Lung (tissue), 12 donors: Measurements from ENCODE around the gene REXO1. TPM values are rescaled to one million over a fixed set of nuclear protein-coding genes. Genes with fewer than 3 reads are reported as not detected.

Experiments
- ATAC-seq: fragments of 200-7000 bp; cut with Tn5 transposase; one replicate; pipeline ENCODE4 v1.9.1; 2020; ENCODE audit warnings: moderate number of reproducible peaks; ENCODE audit not compliant: insufficient read depth, low FRiP score
- DNase-seq, 3 donors: peaks; one replicate each; pipeline ENCODE4 v3.0.0-alpha.2; 2013 to 2017
- H3K27ac ChIP-seq, 2 donors: one replicate each; pipeline ENCODE4 v1.5.1; 2013; ENCODE audit warnings: mild to moderate bottlenecking in 2 of 2, moderate library complexity in 2 of 2, control low read depth in 1 of 2, inconsistent platforms in 1 of 2, low read depth in 1 of 2, low read length in 1 of 2
- H3K27me3 ChIP-seq, 3 donors: one replicate each; pipeline ENCODE4 v1.5.1; 2013; ENCODE audit warnings: low read length in 2 of 3; ENCODE audit not compliant: control insufficient read depth in 3 of 3, insufficient read depth in 3 of 3
- H3K36me3 ChIP-seq, 4 donors: one replicate each; pipeline ENCODE4 v1.5.1; 2013; ENCODE audit warnings: low read length in 4 of 4, mild to moderate bottlenecking in 1 of 4, moderate library complexity in 1 of 4; ENCODE audit not compliant: control insufficient read depth in 4 of 4, insufficient read depth in 4 of 4
- H3K4me1 ChIP-seq, 5 donors: one replicate each; pipeline ENCODE4 v1.5.1; 2013; ENCODE audit warnings: low read length in 5 of 5, mild to moderate bottlenecking in 2 of 5, moderate library complexity in 1 of 5; ENCODE audit not compliant: control insufficient read depth in 5 of 5, insufficient read depth in 5 of 5
- H3K4me3 ChIP-seq: one replicate; pipeline ENCODE4 v1.5.1; 2013; ENCODE audit warnings: mild to moderate bottlenecking, control low read depth, moderate library complexity
- H3K9ac ChIP-seq, 2 donors: one replicate each; pipeline ENCODE4 v1.5.1; 2013; ENCODE audit warnings: low read length in 2 of 2, control low read depth in 1 of 2; ENCODE audit not compliant: insufficient read depth in 1 of 2
- H3K9me3 ChIP-seq, 4 donors: one replicate each; pipeline ENCODE4 v1.5.1; 2013; ENCODE audit warnings: low read length in 3 of 4, mild to moderate bottlenecking in 1 of 4, moderate library complexity in 1 of 4; ENCODE audit not compliant: control insufficient read depth in 4 of 4, insufficient read depth in 3 of 4
- WGBS, 2 donors: extraction: QIAGEN DNeasy Blood & Tissue Kit; methylation state at CpG; one replicate each; pipeline ENCODE4 v1.1.7; 2013; 5-methylcytosine and 5-hydroxymethylcytosine counted together
- polyA plus RNA-seq, 2 donors: library from polyadenylated mRNA; stranded (reverse); fragments of 200-250 nt; gene quantifications; one replicate each; pipeline ENCODE4 v1.2.1, GENCODE V29; 2013
- total RNA-seq, 2 donors: library from RNA; depleted of rRNA in 1 of 2; stranded (reverse); fragments of >200 nt in 1 of 2; gene quantifications; one replicate each; pipeline ENCODE4 v1.2.1, GENCODE V29; 2014 to 2021
- TF ChIP-seq, protein P1 (sequence below): IDR thresholded peaks from 2 replicates; pipeline ENCODE4 v1.5.1; 2012; ENCODE audit warnings: mild to moderate bottlenecking; ENCODE audit errors: control extremely low read depth, extremely low read depth
- donor health status: control.
- donor health status: control.
- donor health status: Bipolar disorder and iron deficiency.
- donor health status: healthy.
- donor health status: DM: yes; HTN: yes; CAD: no.

Gene REXO1
- total and polyA plus RNA-seq, 4 donors = 15.6 to 40.3 (median 27.2) TPM

DNA sequence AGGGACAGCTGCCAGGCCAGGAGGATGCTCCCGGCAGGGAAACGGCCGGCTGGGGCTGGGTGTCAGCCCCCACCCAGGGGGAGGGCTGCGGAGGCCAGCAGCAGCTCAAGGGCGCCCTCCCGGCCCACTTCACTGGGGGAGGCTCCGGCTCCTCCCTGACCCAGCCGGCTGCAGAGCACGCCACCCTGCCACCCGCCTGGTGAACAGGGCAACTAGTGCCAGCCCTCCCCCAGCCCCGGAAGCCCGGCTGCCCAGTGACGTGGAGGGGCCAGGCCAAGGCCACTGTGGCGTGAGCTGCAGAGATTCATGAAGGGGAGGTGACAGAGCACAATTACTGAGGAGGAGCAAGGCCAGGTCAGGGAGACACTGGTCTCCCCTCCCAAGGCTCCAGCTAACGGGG, 14.7 kb downstream of the REXO1 start:
- no peak for ATAC-seq

DNA sequence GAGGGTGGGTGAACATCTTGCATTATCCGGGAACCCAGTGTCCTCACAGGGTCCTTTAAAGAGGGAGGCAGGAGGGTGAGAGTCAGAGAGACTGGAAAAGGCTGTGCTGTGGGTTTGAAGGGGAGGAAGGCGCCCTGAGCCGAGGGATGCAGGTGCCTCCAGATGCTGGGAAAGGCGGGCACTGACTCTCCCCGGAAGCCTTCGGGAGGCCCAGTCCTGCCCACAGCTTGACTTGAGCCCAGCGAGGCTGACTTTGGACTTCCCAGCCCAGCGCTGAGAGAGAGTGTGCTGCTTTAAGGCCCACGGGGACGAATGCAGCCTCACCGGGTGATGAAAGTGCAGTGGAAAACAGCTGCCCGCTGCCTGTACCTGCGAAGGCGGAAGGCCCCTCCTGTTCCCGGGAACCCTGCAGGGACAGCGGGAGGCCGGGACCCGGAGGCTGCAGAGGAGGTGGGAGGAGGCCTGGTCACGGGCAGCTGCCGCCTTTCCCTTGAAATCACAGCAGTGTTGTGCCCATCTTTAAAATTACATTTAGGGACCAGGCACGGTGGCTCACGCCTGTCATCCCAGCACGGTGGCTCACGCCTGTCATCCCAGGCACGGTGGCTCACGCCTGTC, 16.1 kb downstream of the REXO1 start:
- Histone ChIP-seq H3K9ac (no peak overlapping the region), H3K9me3 (no peaks in the 10 kb centered on the region), H3K36me3 (peaks cover 0 to 27% (median 0%) of the 10 kb centered on the region in 4 donors), H3K4me3 (no peak overlapping the region), H3K27me3 (no peaks in the 10 kb centered on the region), H3K27ac (no peak overlapping the region), H3K4me1 (peaks cover 0 to 8% (median 0%) of the 10 kb centered on the region in 5 donors)
- DNase-seq (no peak), ATAC-seq (no peak)
- 91 to 96% methylated on average over 26 of the region's 26 CpGs for WGBS, 2 donors
- TF ChIP-seq, protein P1, sequence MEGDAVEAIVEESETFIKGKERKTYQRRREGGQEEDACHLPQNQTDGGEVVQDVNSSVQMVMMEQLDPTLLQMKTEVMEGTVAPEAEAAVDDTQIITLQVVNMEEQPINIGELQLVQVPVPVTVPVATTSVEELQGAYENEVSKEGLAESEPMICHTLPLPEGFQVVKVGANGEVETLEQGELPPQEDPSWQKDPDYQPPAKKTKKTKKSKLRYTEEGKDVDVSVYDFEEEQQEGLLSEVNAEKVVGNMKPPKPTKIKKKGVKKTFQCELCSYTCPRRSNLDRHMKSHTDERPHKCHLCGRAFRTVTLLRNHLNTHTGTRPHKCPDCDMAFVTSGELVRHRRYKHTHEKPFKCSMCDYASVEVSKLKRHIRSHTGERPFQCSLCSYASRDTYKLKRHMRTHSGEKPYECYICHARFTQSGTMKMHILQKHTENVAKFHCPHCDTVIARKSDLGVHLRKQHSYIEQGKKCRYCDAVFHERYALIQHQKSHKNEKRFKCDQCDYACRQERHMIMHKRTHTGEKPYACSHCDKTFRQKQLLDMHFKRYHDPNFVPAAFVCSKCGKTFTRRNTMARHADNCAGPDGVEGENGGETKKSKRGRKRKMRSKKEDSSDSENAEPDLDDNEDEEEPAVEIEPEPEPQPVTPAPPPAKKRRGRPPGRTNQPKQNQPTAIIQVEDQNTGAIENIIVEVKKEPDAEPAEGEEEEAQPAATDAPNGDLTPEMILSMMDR = no peak

More for the DNA sequence above, 14.7 kb downstream of the REXO1 start:
- no peaks in the 10 kb centered on the region for H3K9me3 ChIP-seq
- DNase-seq = no peak
- H3K9ac ChIP-seq = no peak overlapping the region
- peaks cover 0 to 14% (median 0%) of the 10 kb centered on the region in 4 donors for H3K36me3 ChIP-seq
- H3K27me3 ChIP-seq = no peaks in the 10 kb centered on the region
- WGBS, 2 donors = 71 to 85% methylated on average over 15 of the region's 15 CpGs
- TF ChIP-seq, protein P1 = no peak
- no peak overlapping the region for H3K27ac ChIP-seq
- peaks cover 0 to 12% (median 0%) of the 10 kb centered on the region in 5 donors for H3K4me1 ChIP-seq
- no peak overlapping the region for H3K4me3 ChIP-seq

DNA sequence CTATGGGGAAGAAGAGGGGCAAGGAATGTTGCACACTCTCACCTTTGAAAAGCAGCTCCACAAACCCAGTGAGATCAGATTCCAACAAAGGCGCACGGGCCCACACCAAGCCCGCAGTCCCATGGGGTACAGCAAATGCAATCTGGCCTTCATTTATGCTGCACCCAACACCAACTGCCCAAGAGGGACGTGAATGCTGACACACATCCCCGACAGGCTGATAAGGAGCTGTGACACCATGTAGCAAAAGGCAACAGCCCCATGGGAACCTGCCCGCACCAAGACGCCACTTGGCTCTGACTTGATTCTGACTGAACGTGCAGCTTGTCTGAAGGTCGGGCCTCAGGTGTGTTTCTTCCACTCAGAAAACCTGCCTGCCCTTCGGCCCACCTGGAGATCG, 17.3 kb downstream of the REXO1 start:
- Histone ChIP-seq H3K36me3 (peaks cover 0 to 35% (median 0%) of the 10 kb centered on the region in 4 donors), H3K27ac (no peak overlapping the region), H3K27me3 (no peaks in the 10 kb centered on the region), H3K4me3 (no peak overlapping the region), H3K9ac (no peak overlapping the region), H3K9me3 (no peaks in the 10 kb centered on the region), H3K4me1 (peaks cover 0 to 3% (median 0%) of the 10 kb centered on the region in 5 donors)
- no peak for ATAC-seq
- TF ChIP-seq, protein P1 = no peak
- WGBS, 2 donors = 90 to 95% methylated on average over 11 of the region's 11 CpGs
- no peak for DNase-seq
